GM12891 (cell line): ENCODE measurements around the gene PPDPF.

ENCODE experiments used
- POLR2A ChIP-seq: IDR thresholded peaks from 2 replicates; pipeline ENCODE4 v1.6.1; 2011; ENCODE audit warnings: low read depth, low read length, control low read depth
- POLR2AphosphoS5 ChIP-seq: IDR thresholded peaks from 2 replicates; pipeline ENCODE4 v1.6.1; 2011; ENCODE audit warnings: low read depth, low read length, control low read depth
- SPI1 ChIP-seq: IDR thresholded peaks from 2 replicates; pipeline ENCODE4 v1.6.1; 2011; ENCODE audit warnings: low read depth, low read length, control low read depth

DNA sequence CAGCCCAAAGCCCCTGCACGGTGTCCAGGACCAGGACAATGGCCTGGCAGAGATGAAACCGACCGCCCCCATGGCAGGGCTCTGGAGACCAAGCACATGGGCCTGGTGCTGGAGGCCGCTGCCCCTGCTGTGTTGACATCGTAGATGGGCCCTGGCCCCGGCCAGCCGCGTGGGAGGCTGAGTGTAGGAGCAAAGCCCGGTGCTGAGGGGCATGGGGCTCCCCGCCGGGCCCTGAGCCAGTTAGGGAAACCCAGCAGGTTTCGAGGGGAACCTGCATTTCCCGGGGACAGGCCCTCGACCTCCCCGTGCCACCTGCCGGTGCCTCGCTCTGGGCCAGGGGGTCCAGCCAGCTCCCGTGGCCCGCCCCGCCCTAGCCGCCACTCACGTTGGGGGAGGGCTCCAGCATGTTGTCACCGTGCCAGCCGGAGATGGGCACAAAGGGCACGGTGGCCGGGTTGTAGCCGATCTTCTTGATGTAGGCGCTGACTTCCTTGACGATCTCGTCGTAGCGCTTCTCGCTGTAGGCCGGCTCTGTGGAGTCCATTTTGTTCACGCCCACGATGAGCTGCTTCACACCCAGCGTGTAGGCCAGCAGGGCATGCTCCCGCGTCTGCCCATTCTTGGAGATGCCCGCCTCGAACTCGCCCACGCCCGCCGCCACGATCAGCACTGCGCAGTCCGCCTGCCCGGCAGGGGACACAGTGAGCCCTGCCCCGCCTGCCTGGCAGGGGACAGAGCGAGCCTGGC, 26.0 kb upstream of the PPDPF start:
- no peak for TF ChIP-seq POLR2AphosphoS5
- no peak for TF ChIP-seq POLR2A
- TF ChIP-seq SPI1: no peak
